ENCODE measurements around the gene DCAF4. TPM values are rescaled to one million over a fixed set of nuclear protein-coding genes. Genes with fewer than 3 reads are reported as not detected.
"Not testable (repeated sequence)": the region's sequence is repeated elsewhere in the genome, so short reads cannot be mapped to it uniquely, and the experiment has no call there.

The DCAF4 gene
- total RNA-seq, 2 experiments from 2014 or later, result 17.3 to 23.1 TPM

- ATAC-seq (peak; percentile 54), DNase-seq (no peak)
- H3K4me3 Mint-ChIP-seq, result no peak overlapping the region
- no peaks in the 10 kb centered on the region for H3K27me3 Mint-ChIP-seq
- CTCF ChIA-PET, result interaction anchor here (0.6 to 7.1 kb wide), 13 partner anchors 8 to 433 kb away, joined by 3 to 107 read pairs (median 4); partner anchors contain the start of genes DCAF4 and RBM25
- no peaks in the 10 kb centered on the region for H3K9me3 Mint-ChIP-seq (ENCODE audit: low read depth)
- peak overlapping the region; percentile 78 for H3K27ac Mint-ChIP-seq
- H3K36me3 Mint-ChIP-seq, result peaks cover 18% of the 10 kb centered on the region
- peaks cover 21% of the 10 kb centered on the region for H3K4me1 Mint-ChIP-seq
Measured at GRCh38 chr14:72947366-72948160, 21.3 kb downstream of the DCAF4 start.

- H3K4me1 Mint-ChIP-seq, result peaks cover 21% of the 10 kb centered on the region
- CTCF ChIA-PET, result interaction anchor here (0.5 to 7.1 kb wide), 26 partner anchors 9 to 496 kb away, joined by 3 to 107 read pairs (median 4); partner anchors contain the start of genes DCAF4, RBM25 and ZFYVE1
- DNase-seq (peak; percentile 77), ATAC-seq (peak; percentile 41)
- H3K9me3 Mint-ChIP-seq (ENCODE audit: low read depth), result no peaks in the 10 kb centered on the region
- peaks cover 16% of the 10 kb centered on the region for H3K36me3 Mint-ChIP-seq
- no peaks in the 10 kb centered on the region for H3K27me3 Mint-ChIP-seq
- H3K27ac Mint-ChIP-seq, result peak overlapping the region; percentile 52
- no peak overlapping the region for H3K4me3 Mint-ChIP-seq
Measured at GRCh38 chr14:72948481-72949138, 22.3 kb downstream of the DCAF4 start.

GRCh38 chr14:72952171-72952570, 25.9 kb downstream of the DCAF4 start:
- ATAC-seq (no peak), DNase-seq (no peak)
- Mint-ChIP-seq H3K9me3 (ENCODE audit: low read depth) (no peaks in the 10 kb centered on the region), H3K36me3 (peaks cover 14% of the 10 kb centered on the region), H3K4me1 (peaks cover 14% of the 10 kb centered on the region), H3K27me3 (no peaks in the 10 kb centered on the region), H3K4me3 (no peak overlapping the region), H3K27ac (no peak overlapping the region)
- CTCF ChIA-PET, result interaction anchor here (0.7 to 7.1 kb wide), 2 partner anchors 13 to 437 kb away, joined by 4 to 107 read pairs; no protein-coding TSS in a partner anchor

- H3K4me3 Mint-ChIP-seq; DNase-seq; H3K9me3 Mint-ChIP-seq (ENCODE audit: low read depth); ATAC-seq; H3K27ac Mint-ChIP-seq; H3K4me1 Mint-ChIP-seq; H3K27me3 Mint-ChIP-seq: not testable (repeated sequence)
- CTCF ChIA-PET, result interaction anchor here (1.2 to 1.5 kb wide), 2 partner anchors 9 to 19 kb away, joined by 4 to 6 read pairs; no protein-coding TSS in a partner anchor
- H3K36me3 Mint-ChIP-seq, result peaks cover 26% of the 10 kb centered on the region
Measured at GRCh38 chr14:72956741-72957140, 30.5 kb downstream of the DCAF4 start.

- DNase-seq (no peak), ATAC-seq (no peak)
- Mint-ChIP-seq H3K4me3 (no peak overlapping the region), H3K36me3 (peaks cover 27% of the 10 kb centered on the region), H3K4me1 (no peaks in the 10 kb centered on the region), H3K27me3 (no peaks in the 10 kb centered on the region), H3K9me3 (ENCODE audit: low read depth) (no peaks in the 10 kb centered on the region), H3K27ac (no peak overlapping the region)
- CTCF ChIA-PET, result interaction anchor here (0.6 to 1.5 kb wide), 4 partner anchors 8 to 20 kb away, joined by 3 to 6 read pairs (median 4); no protein-coding TSS in a partner anchor
Measured at GRCh38 chr14:72957213-72957612, 30.9 kb downstream of the DCAF4 start.

GRCh38 chr14:72958548-72958947, 32.3 kb downstream of the DCAF4 start:
- CTCF ChIA-PET, result interaction anchor here (1.3 kb wide), 1 partner anchor 10 kb away, joined by 11 read pairs; no protein-coding TSS in a partner anchor
- ATAC-seq (no peak), DNase-seq (no peak)
- peaks cover 7% of the 10 kb centered on the region for H3K4me1 Mint-ChIP-seq
- peaks cover 26% of the 10 kb centered on the region for H3K36me3 Mint-ChIP-seq
- no peaks in the 10 kb centered on the region for H3K9me3 Mint-ChIP-seq (ENCODE audit: low read depth)
- H3K27me3 Mint-ChIP-seq, result no peaks in the 10 kb centered on the region
- no peak overlapping the region for H3K27ac Mint-ChIP-seq
- no peak overlapping the region for H3K4me3 Mint-ChIP-seq

GRCh38 chr14:72961016-72961415, 34.8 kb downstream of the DCAF4 start:
- H3K27me3 Mint-ChIP-seq; H3K4me3 Mint-ChIP-seq; CTCF ChIA-PET; DNase-seq; H3K27ac Mint-ChIP-seq; H3K9me3 Mint-ChIP-seq (ENCODE audit: low read depth); ATAC-seq: not testable (repeated sequence)
- peaks cover 25% of the 10 kb centered on the region for H3K36me3 Mint-ChIP-seq
- H3K4me1 Mint-ChIP-seq, result peaks cover 27% of the 10 kb centered on the region

GRCh38 chr14:72961579-72962335, 35.5 kb downstream of the DCAF4 start:
- Mint-ChIP-seq H3K27ac (no peak overlapping the region), H3K4me3 (no peak overlapping the region), H3K27me3 (no peaks in the 10 kb centered on the region), H3K9me3 (ENCODE audit: low read depth) (no peaks in the 10 kb centered on the region), H3K36me3 (peaks cover 21% of the 10 kb centered on the region), H3K4me1 (peaks cover 27% of the 10 kb centered on the region)
- ATAC-seq, result no peak
- DNase-seq, result no peak
- CTCF ChIA-PET, result interaction anchor here (2.0 kb wide), 1 partner anchor 13 kb away, joined by 7 read pairs; no protein-coding TSS in a partner anchor

- H3K4me3 Mint-ChIP-seq; H3K27me3 Mint-ChIP-seq; DNase-seq; H3K9me3 Mint-ChIP-seq (ENCODE audit: low read depth); ATAC-seq; H3K27ac Mint-ChIP-seq: not testable (repeated sequence)
- CTCF ChIA-PET, result interaction anchor here (2.0 kb wide), 1 partner anchor 14 kb away, joined by 7 read pairs; no protein-coding TSS in a partner anchor
- Mint-ChIP-seq H3K4me1 (peaks cover 27% of the 10 kb centered on the region), H3K36me3 (peaks cover 21% of the 10 kb centered on the region)
Measured at GRCh38 chr14:72962336-72962754, 36.1 kb downstream of the DCAF4 start.

GRCh38 chr14:72962829-72963312, 36.6 kb downstream of the DCAF4 start:
- peaks cover 21% of the 10 kb centered on the region for H3K36me3 Mint-ChIP-seq
- no peak overlapping the region for H3K4me3 Mint-ChIP-seq
- no peak overlapping the region for H3K27ac Mint-ChIP-seq
- H3K4me1 Mint-ChIP-seq, result peaks cover 27% of the 10 kb centered on the region
- no peak for DNase-seq
- CTCF ChIA-PET, result interaction anchor here (1.1 to 2.0 kb wide), 2 partner anchors 14 to 446 kb away, joined by 3 to 7 read pairs; no protein-coding TSS in a partner anchor
- no peak for ATAC-seq
- H3K27me3 Mint-ChIP-seq, result no peaks in the 10 kb centered on the region
- no peaks in the 10 kb centered on the region for H3K9me3 Mint-ChIP-seq (ENCODE audit: low read depth)

- Mint-ChIP-seq H3K36me3 (peaks cover 18% of the 10 kb centered on the region), H3K4me1 (peaks cover 27% of the 10 kb centered on the region), H3K9me3 (ENCODE audit: low read depth) (no peaks in the 10 kb centered on the region), H3K4me3 (no peak overlapping the region), H3K27ac (no peak overlapping the region), H3K27me3 (no peaks in the 10 kb centered on the region)
- CTCF ChIA-PET, result interaction anchor here (0.6 kb wide), 1 partner anchor 13 kb away, joined by 4 read pairs; no protein-coding TSS in a partner anchor
- DNase-seq (no peak), ATAC-seq (peak; percentile 35)
Measured at GRCh38 chr14:72965249-72965648, 39.0 kb downstream of the DCAF4 start.

GRCh38 chr14:72966038-72966437, 39.8 kb downstream of the DCAF4 start:
- peaks cover 17% of the 10 kb centered on the region for H3K36me3 Mint-ChIP-seq
- ATAC-seq (no peak), DNase-seq (no peak)
- peaks cover 27% of the 10 kb centered on the region for H3K4me1 Mint-ChIP-seq
- H3K27ac Mint-ChIP-seq, result no peak overlapping the region
- CTCF ChIA-PET, result interaction anchor here (0.6 to 1.3 kb wide), 2 partner anchors 13 to 14 kb away, joined by 3 to 4 read pairs; no protein-coding TSS in a partner anchor
- H3K27me3 Mint-ChIP-seq, result no peaks in the 10 kb centered on the region
- no peaks in the 10 kb centered on the region for H3K9me3 Mint-ChIP-seq (ENCODE audit: low read depth)
- H3K4me3 Mint-ChIP-seq, result no peak overlapping the region
